ENCODE results near the gene IDH3B. TPM values are rescaled to one million over a fixed set of nuclear protein-coding genes. Genes with fewer than 3 reads are reported as not detected.

The IDH3B gene
- total and polyA plus RNA-seq, 2 of the 13 experiments (the other 11 are each of a cell fraction or from before 2014, with no cell fraction given) = 215 to 254 TPM

GRCh38 chr20:2651772-2652723 is 12.0 kb downstream of the IDH3B start, which contains the start of gene NOP56 (continued):
- TF ChIP-seq DMTF1 (CRISPR knock-in tag; IDR thresholded peaks at IDR 0.05) = peak; percentile 27; the same call in 1 of the 2 replicates
- no peak; the same call in 1 of the 2 replicates for TF ChIP-seq KDM5A (IDR thresholded peaks at IDR 0.05; ENCODE audit: borderline replicate concordance, low read length)
- TF ChIP-seq GLMP (CRISPR knock-in tag; IDR thresholded peaks at IDR 0.05; ENCODE audit: borderline replicate concordance) = no peak; the same call in 1 of the 2 replicates
- TF ChIP-seq TFAP4 (IDR thresholded peaks at IDR 0.05; ENCODE audit: borderline replicate concordance, low read depth) = 0 out of 2 replicates have a peak, but pooled peaks have one; percentile 31
- TF ChIP-seq PRMT3 (CRISPR knock-in tag; IDR thresholded peaks at IDR 0.05; ENCODE audit: borderline replicate concordance, low read depth) = peak; percentile 63
- TF ChIP-seq ZFYVE20 (CRISPR knock-in tag; IDR thresholded peaks at IDR 0.05; ENCODE audit: borderline replicate concordance, low read depth) = no peak
- peak; percentile 98; the same call in 1 of the 2 replicates for TF ChIP-seq ZNF761 (CRISPR knock-in tag; conservative IDR thresholded peaks at IDR 0.05)
- peak; percentile 59 for TF ChIP-seq RAD21 (CRISPR knock-in tag; IDR thresholded peaks at IDR 0.05)
- no peak for TF ChIP-seq ZFP36L2 (CRISPR knock-in tag; IDR thresholded peaks at IDR 0.05)
- no peak for TF ChIP-seq DBP (CRISPR knock-in tag; IDR thresholded peaks at IDR 0.05; ENCODE audit: not compliant biosample characterization)
- TF ChIP-seq ZNF432 (CRISPR knock-in tag; IDR thresholded peaks at IDR 0.05; ENCODE audit: borderline replicate concordance) = no peak; the same call in 1 of the 2 replicates
- peak; percentile 37; the same call in 1 of the 2 replicates for TF ChIP-seq ZNF639 (CRISPR knock-in tag; conservative IDR thresholded peaks at IDR 0.05)
- TF ChIP-seq ZNF619 (CRISPR knock-in tag; IDR thresholded peaks at IDR 0.05) = peak; percentile 92
- TF ChIP-seq PRDM4 (CRISPR knock-in tag; IDR thresholded peaks at IDR 0.05; ENCODE audit: borderline replicate concordance) = no peak
- TF ChIP-seq KAT8 (CRISPR knock-in tag; IDR thresholded peaks at IDR 0.05) = peak; percentile 84
- TF ChIP-seq ELF1 (CRISPR knock-in tag; IDR thresholded peaks at IDR 0.05) = no peak; the same call in 1 of the 2 replicates

Measured in HepG2 (cell line).